Skeletal muscle satellite cell (primary cell): ENCODE data around the gene LRRC42.
"Not testable (repeated sequence)": the region's sequence is repeated elsewhere in the genome, so short reads cannot be mapped to it uniquely, and the experiment has no call there.

ENCODE experiments used
- H3K27me3 ChIP-seq: 2 replicates; pipeline ENCODE4 v1.7.0; 2013; ENCODE audit warnings: low read length; ENCODE audit not compliant: control insufficient read depth, insufficient read depth
- H3K36me3 ChIP-seq: 2 replicates; pipeline ENCODE4 v1.7.0; 2013; ENCODE audit warnings: mild to moderate bottlenecking, control low read depth, low read length; ENCODE audit not compliant: insufficient read depth
- H3K4me1 ChIP-seq: 2 replicates; pipeline ENCODE4 v1.7.0; 2013; ENCODE audit warnings: low read length; ENCODE audit not compliant: control insufficient read depth, insufficient read depth
- H3K4me2 ChIP-seq: 2 replicates; pipeline ENCODE4 v1.7.0; 2013; ENCODE audit warnings: mild to moderate bottlenecking, low read length
- H3K4me3 ChIP-seq: 2 replicates; pipeline ENCODE4 v1.7.0; 2013; ENCODE audit warnings: low read length
- H3K9ac ChIP-seq: 2 replicates; pipeline ENCODE4 v1.7.0; 2013; ENCODE audit warnings: mild to moderate bottlenecking, low read depth, low read length, moderate library complexity
- H3K9me3 ChIP-seq: replicated peaks from 2 replicates; pipeline ENCODE4 v1.7.0; 2013; ENCODE audit warnings: mild to moderate bottlenecking, control low read depth, low read length

Gene LRRC42

GRCh38 chr1:53999920-54000319 is 53.8 kb downstream of the LRRC42 start:
- H3K27me3 ChIP-seq, result peaks cover 16% of the 10 kb centered on the region
- no peaks in the 10 kb centered on the region for H3K9me3 ChIP-seq
- no peaks in the 10 kb centered on the region for H3K4me1 ChIP-seq
- no peaks in the 10 kb centered on the region for H3K36me3 ChIP-seq
- no peak overlapping the region for H3K9ac ChIP-seq
- no peak overlapping the region for H3K4me2 ChIP-seq
- H3K4me3 ChIP-seq, result no peak overlapping the region

- H3K4me2 ChIP-seq, result no peak overlapping the region
- no peak overlapping the region for H3K4me3 ChIP-seq
- no peaks in the 10 kb centered on the region for H3K9me3 ChIP-seq
- peaks cover 22% of the 10 kb centered on the region for H3K27me3 ChIP-seq
- H3K36me3 ChIP-seq, result no peaks in the 10 kb centered on the region
- no peak overlapping the region for H3K9ac ChIP-seq
- H3K4me1 ChIP-seq, result no peaks in the 10 kb centered on the region
Measured at GRCh38 chr1:54001591-54001990, 55.4 kb downstream of the LRRC42 start.

- no peaks in the 10 kb centered on the region for H3K4me1 ChIP-seq
- H3K9me3 ChIP-seq, result no peaks in the 10 kb centered on the region
- peaks cover 27% of the 10 kb centered on the region for H3K27me3 ChIP-seq
- H3K9ac ChIP-seq, result no peak overlapping the region
- H3K4me2 ChIP-seq, result no peak overlapping the region
- no peak overlapping the region for H3K4me3 ChIP-seq
- no peaks in the 10 kb centered on the region for H3K36me3 ChIP-seq
Measured at GRCh38 chr1:54002544-54003248, 56.5 kb downstream of the LRRC42 start.

GRCh38 chr1:54003249-54003646 is 57.1 kb downstream of the LRRC42 start:
- H3K9ac ChIP-seq, result no peak overlapping the region
- H3K9me3 ChIP-seq, result no peaks in the 10 kb centered on the region
- peaks cover 33% of the 10 kb centered on the region for H3K27me3 ChIP-seq
- no peak overlapping the region for H3K4me3 ChIP-seq
- H3K4me2 ChIP-seq, result no peak overlapping the region
- H3K36me3 ChIP-seq, result no peaks in the 10 kb centered on the region
- H3K4me1 ChIP-seq, result no peaks in the 10 kb centered on the region

- not testable (repeated sequence) for H3K4me1 ChIP-seq, H3K9ac ChIP-seq
Measured at GRCh38 chr1:54003750-54004480, 57.8 kb downstream of the LRRC42 start.

GRCh38 chr1:54004481-54005049 is 58.4 kb downstream of the LRRC42 start:
- Histone ChIP-seq H3K4me1 (no peaks in the 10 kb centered on the region), H3K9me3 (no peaks in the 10 kb centered on the region), H3K9ac (no peak overlapping the region), H3K36me3 (no peaks in the 10 kb centered on the region), H3K4me2 (no peak overlapping the region), H3K4me3 (no peak overlapping the region), H3K27me3 (peaks cover 46% of the 10 kb centered on the region)

More at GRCh38 chr1:54003750-54004480, 57.8 kb downstream of the LRRC42 start:
- H3K27me3 ChIP-seq, result peaks cover 39% of the 10 kb centered on the region
- not testable (repeated sequence) for H3K4me2 ChIP-seq, H3K4me3 ChIP-seq, H3K36me3 ChIP-seq, H3K9me3 ChIP-seq

GRCh38 chr1:54006508-54006907 is 60.4 kb downstream of the LRRC42 start:
- Histone ChIP-seq H3K4me1 (no peaks in the 10 kb centered on the region), H3K36me3 (no peaks in the 10 kb centered on the region), H3K4me3 (no peak overlapping the region), H3K27me3 (peaks cover 61% of the 10 kb centered on the region), H3K4me2 (no peak overlapping the region), H3K9me3 (no peaks in the 10 kb centered on the region), H3K9ac (no peak overlapping the region)

- Histone ChIP-seq H3K27me3 (peaks cover 61% of the 10 kb centered on the region), H3K4me3 (no peak overlapping the region), H3K36me3 (no peaks in the 10 kb centered on the region), H3K9ac (no peak overlapping the region), H3K4me2 (no peak overlapping the region), H3K9me3 (no peaks in the 10 kb centered on the region), H3K4me1 (no peaks in the 10 kb centered on the region)
Measured at GRCh38 chr1:54007613-54008012, 61.5 kb downstream of the LRRC42 start.

- H3K4me3 ChIP-seq, result no peak overlapping the region
- no peaks in the 10 kb centered on the region for H3K4me1 ChIP-seq
- H3K9ac ChIP-seq, result no peak overlapping the region
- no peak overlapping the region for H3K4me2 ChIP-seq
- no peaks in the 10 kb centered on the region for H3K9me3 ChIP-seq
- no peaks in the 10 kb centered on the region for H3K36me3 ChIP-seq
- H3K27me3 ChIP-seq, result peaks cover 71% of the 10 kb centered on the region
Measured at GRCh38 chr1:54008876-54009275, 62.7 kb downstream of the LRRC42 start.

- no peaks in the 10 kb centered on the region for H3K36me3 ChIP-seq
- no peaks in the 10 kb centered on the region for H3K9me3 ChIP-seq
- no peak overlapping the region for H3K4me2 ChIP-seq
- no peak overlapping the region for H3K9ac ChIP-seq
- no peak overlapping the region for H3K4me3 ChIP-seq
- peaks cover 73% of the 10 kb centered on the region for H3K27me3 ChIP-seq
- H3K4me1 ChIP-seq, result no peaks in the 10 kb centered on the region
Measured at GRCh38 chr1:54009406-54009805, 63.3 kb downstream of the LRRC42 start.

- no peak overlapping the region for H3K9ac ChIP-seq
- no peaks in the 10 kb centered on the region for H3K36me3 ChIP-seq
- H3K4me3 ChIP-seq, result no peak overlapping the region
- no peak overlapping the region for H3K4me2 ChIP-seq
- H3K9me3 ChIP-seq, result no peaks in the 10 kb centered on the region
- H3K4me1 ChIP-seq, result no peaks in the 10 kb centered on the region
- peaks cover 77% of the 10 kb centered on the region for H3K27me3 ChIP-seq
Measured at GRCh38 chr1:54010415-54011117, 64.4 kb downstream of the LRRC42 start.
